AG04450 (cell line): ENCODE results near the gene DGKA. TPM values are rescaled to one million over a fixed set of nuclear protein-coding genes. Genes with fewer than 3 reads are reported as not detected.

Experiments used
- CTCF ChIA-PET: fragments of 300-600, 350-600 bp; formaldehyde crosslinking; extraction: SDS; loops from one replicate; lab custom pipeline; 2022; ENCODE audit warnings: antibody characterized with exemption, inconsistent platforms; lab: Charles Lee
- POLR2A ChIA-PET: fragments of 350-600 bp; formaldehyde crosslinking; extraction: SDS; loops from one replicate; lab custom pipeline; 2021; ENCODE audit warnings: antibody characterized with exemption, inconsistent platforms; lab: Yijun Ruan, JAX
- DNase-seq: peaks from one replicate; pipeline ENCODE4 v3.0.0-alpha.2; 2011; ENCODE audit warnings: low read depth, low spot score
- H3K27ac ChIP-seq: one replicate; pipeline ENCODE4 v1.5.1; 2012; ENCODE audit warnings: low read depth, low read length, control low read depth
- H3K27me3 ChIP-seq: one replicate; pipeline ENCODE4 v1.6.0; 2012; ENCODE audit warnings: low read length; ENCODE audit not compliant: control insufficient read depth, insufficient read depth
- H3K4me3 ChIP-seq: 2 replicates; pipeline ENCODE4 v1.5.1; 2011; ENCODE audit warnings: mild to moderate bottlenecking, low read depth, low read length, control low read depth
- H3K9me3 ChIP-seq: 2 replicates; pipeline ENCODE4 v1.5.1; 2012; ENCODE audit warnings: low read length; ENCODE audit not compliant: control insufficient read depth, insufficient read depth
- CTCF ChIP-seq: IDR thresholded peaks from 2 replicates; pipeline ENCODE4 v1.5.1; 2011; ENCODE audit warnings: low read depth, low read length, control low read depth, inconsistent platforms
- polyA plus RNA-seq: library from polyadenylated mRNA; depleted of rRNA; stranded (reverse); fragments of >200 nt; gene quantifications from 2 replicates; pipeline ENCODE4 v1.2.3, GENCODE V29; 2011

DGKA gene
- polyA plus RNA-seq, 1 experiment, result 53.6 TPM

GRCh38 chr12:55938826-55939501, 8.0 kb downstream of the DGKA start:
- ChIA-PET POLR2A (interaction anchor here (0.7 kb wide), 1 partner anchor 195 kb away, joined by 3 read pairs; no protein-coding TSS in a partner anchor), CTCF (interaction anchor here (0.6 to 4.3 kb wide), 18 partner anchors 8 to 200 kb away, joined by 3 to 93 read pairs (median 4); partner anchors contain the start of genes DGKA, ORMDL2, PYM1 and SARNP)
- TF ChIP-seq CTCF, result no peak
- Histone ChIP-seq H3K27ac (no peak overlapping the region), H3K4me3 (no peak overlapping the region), H3K27me3 (no peaks in the 10 kb centered on the region), H3K9me3 (no peaks in the 10 kb centered on the region)
- no peak for DNase-seq

GRCh38 chr12:55940065-55940732, 9.2 kb downstream of the DGKA start:
- CTCF ChIA-PET, result interaction anchor here (0.6 to 4.3 kb wide), 34 partner anchors 9 to 1715 kb away, joined by 3 to 93 read pairs (median 4); partner anchors contain the start of genes DGKA, MMP19, ORMDL2 and PYM1
- peak; percentile 60 for DNase-seq
- peak; percentile 93 for TF ChIP-seq CTCF
- POLR2A ChIA-PET, result interaction anchor here (0.6 to 1.0 kb wide), 4 partner anchors 13 to 202 kb away, joined by 4 read pairs; partner anchors contain the start of genes DNAJC14, ORMDL2, PYM1 and SARNP
- Histone ChIP-seq H3K27me3 (no peaks in the 10 kb centered on the region), H3K4me3 (no peak overlapping the region; the same call in 1 of the 2 replicates), H3K9me3 (no peaks in the 10 kb centered on the region), H3K27ac (no peak overlapping the region)

GRCh38 chr12:55942055-55942454, 11.1 kb downstream of the DGKA start:
- ChIA-PET POLR2A (no interaction called here), CTCF (interaction anchor here (0.6 to 1.0 kb wide), 3 partner anchors 12 to 54 kb away, joined by 3 to 6 read pairs (median 4); partner anchors contain the start of gene DGKA)
- DNase-seq, result no peak
- Histone ChIP-seq H3K4me3 (no peak overlapping the region), H3K9me3 (no peaks in the 10 kb centered on the region), H3K27me3 (no peaks in the 10 kb centered on the region), H3K27ac (no peak overlapping the region)
- TF ChIP-seq CTCF, result no peak

- no peak for TF ChIP-seq CTCF
- ChIA-PET CTCF (interaction anchor here (0.6 to 0.7 kb wide), 2 partner anchors 12 to 54 kb away, joined by 4 to 6 read pairs; partner anchors contain the start of gene DGKA), POLR2A (interaction anchor here (0.6 kb wide), 1 partner anchor 113 kb away, joined by 4 read pairs; the partner anchor contains the start of gene DNAJC14)
- Histone ChIP-seq H3K4me3 (no peak overlapping the region), H3K9me3 (no peaks in the 10 kb centered on the region), H3K27me3 (no peaks in the 10 kb centered on the region), H3K27ac (no peak overlapping the region)
- no peak for DNase-seq
Measured at GRCh38 chr12:55942577-55943136, 11.7 kb downstream of the DGKA start.
